Fibroblast of lung (primary cell): ENCODE results near the gene BMPR1A. TPM values are rescaled to one million over a fixed set of nuclear protein-coding genes. Genes with fewer than 3 reads are reported as not detected.

Experiments used
- DNase-seq, 2 donors: peaks; one replicate each; pipeline versions ENCODE4 v3.0.0 to v3.0.0-alpha.2; 2010; ENCODE audit warnings: low read depth in 2 of 2
- H2AFZ ChIP-seq: 2 replicates; pipeline ENCODE4 v1.5.1; 2012; ENCODE audit warnings: low read length, control low read depth, inconsistent platforms
- H3K27ac ChIP-seq: 2 replicates; pipeline ENCODE4 v1.5.1; 2011; ENCODE audit warnings: low read length, control low read depth; ENCODE audit not compliant: insufficient read depth
- H3K27me3 ChIP-seq: 2 replicates; pipeline ENCODE4 v1.5.1; 2011; ENCODE audit warnings: mild to moderate bottlenecking, low read length; ENCODE audit not compliant: control insufficient read depth, insufficient read depth
- H3K36me3 ChIP-seq: 2 replicates; pipeline ENCODE4 v1.5.1; 2011; ENCODE audit warnings: low read length; ENCODE audit not compliant: control insufficient read depth, insufficient read depth
- H3K4me1 ChIP-seq: 2 replicates; pipeline ENCODE4 v1.5.1; 2011; ENCODE audit warnings: low read length; ENCODE audit not compliant: control insufficient read depth, insufficient read depth; ENCODE audit errors: extremely low read depth
- H3K4me2 ChIP-seq: 2 replicates; pipeline ENCODE4 v1.5.1; 2011; ENCODE audit warnings: low read length, control low read depth; ENCODE audit not compliant: insufficient read depth; ENCODE audit errors: extremely low read depth
- H3K4me3 ChIP-seq, 4 experiments: fragments of 200-600 bp in 1 of 4; sonication (generic) in 1 of 4; replicated peaks in 1 of 4; 2 replicates each; pipeline ENCODE4 v1.5.1; 2011 to 2016; ENCODE audit warnings: low read length in 4 of 4, low read depth in 3 of 4, mild to moderate bottlenecking in 3 of 4, control low read depth in 2 of 4, inconsistent platforms in 1 of 4, mixed read lengths in 1 of 4; ENCODE audit not compliant: insufficient read depth in 1 of 4; ENCODE audit errors: control extremely low read depth in 1 of 4
- H3K79me2 ChIP-seq: 2 replicates; pipeline ENCODE4 v1.5.1; 2012; ENCODE audit warnings: mild to moderate bottlenecking, low read length, inconsistent platforms; ENCODE audit not compliant: control insufficient read depth, insufficient read depth
- H3K9ac ChIP-seq: 2 replicates; pipeline ENCODE4 v1.5.1; 2011; ENCODE audit warnings: mild to moderate bottlenecking, low read length, control low read depth; ENCODE audit not compliant: insufficient read depth
- H3K9me3 ChIP-seq: 2 replicates; pipeline ENCODE4 v1.5.1; 2012; ENCODE audit warnings: low read depth, low read length; ENCODE audit not compliant: control insufficient read depth, insufficient read depth
- H4K20me1 ChIP-seq: 2 replicates; pipeline ENCODE4 v1.5.1; 2011; ENCODE audit warnings: low read length; ENCODE audit not compliant: control insufficient read depth, insufficient read depth; ENCODE audit errors: extremely low read depth
- CTCF ChIP-seq, 2 donors: IDR thresholded peaks in 1 of 2; conservative IDR thresholded peaks in 1 of 2; 1 replicate in 1 of 2; 2 replicates in 1 of 2; pipeline ENCODE4 v1.5.1; 2011 to 2012; ENCODE audit warnings: low read length in 2 of 2, control low read depth in 1 of 2, inconsistent platforms in 1 of 2, low read depth in 1 of 2, mild to moderate bottlenecking in 1 of 2
- EZH2 ChIP-seq: IDR thresholded peaks from 2 replicates; pipeline ENCODE4 v1.5.1; 2012; ENCODE audit warnings: low read length, control low read depth, mild to moderate bottlenecking; ENCODE audit errors: missing control alignments
- polyA plus RNA-seq, 2 donors: library from polyadenylated mRNA; depleted of rRNA in 1 of 2; stranded (reverse) in 1 of 2; unstranded in 1 of 2; fragments of >200 nt; gene quantifications; 2 replicates each; pipeline ENCODE4 v1.2.1, GENCODE V29; 2011 to 2012; ENCODE audit warnings: missing spikeins in 1 of 2
- total RNA-seq: library from RNA; depleted of rRNA; stranded (reverse); fragments of >200 nt; gene quantifications from 2 replicates; pipeline ENCODE4 v1.2.1, GENCODE V29; 2014

BMPR1A gene
- total and polyA plus RNA-seq, 2 donors (not counting 1 experiment from before 2014, with no cell fraction given), result 52.8 to 61.8 TPM

- H3K27me3 ChIP-seq, result no peaks in the 10 kb centered on the region
- no peak overlapping the region for H3K4me3 ChIP-seq
- H3K79me2 ChIP-seq, result no peaks in the 10 kb centered on the region
- H3K9me3 ChIP-seq, result no peaks in the 10 kb centered on the region
- no peak for DNase-seq
- no peak overlapping the region for H3K9ac ChIP-seq
- H3K27ac ChIP-seq, result no peak overlapping the region
- TF ChIP-seq CTCF (conservative IDR thresholded peaks at IDR 0.05 in 1 of 2, IDR thresholded peaks at IDR 0.05 in 1 of 2; ENCODE audit: low read depth in 1 of 2, low read length in 2 of 2) (no peak), EZH2 (no peak)
- peaks cover 2% of the 10 kb centered on the region for H3K36me3 ChIP-seq
- H4K20me1 ChIP-seq, result no peaks in the 10 kb centered on the region
- no peak overlapping the region for H3K4me2 ChIP-seq
- no peaks in the 10 kb centered on the region for H3K4me1 ChIP-seq
- no peak overlapping the region for H2AFZ ChIP-seq
These were observed 133.6 kb downstream of the BMPR1A start for GRCh38 chr10:86889997-86890396.

- H3K4me3 ChIP-seq, result no peak overlapping the region
- H3K4me2 ChIP-seq, result no peak overlapping the region
- H3K36me3 ChIP-seq, result peaks cover 2% of the 10 kb centered on the region
- H3K27me3 ChIP-seq, result no peaks in the 10 kb centered on the region
- DNase-seq, result no peak
- no peaks in the 10 kb centered on the region for H3K79me2 ChIP-seq
- H2AFZ ChIP-seq, result no peak overlapping the region
- no peaks in the 10 kb centered on the region for H3K9me3 ChIP-seq
- H3K9ac ChIP-seq, result no peak overlapping the region
- TF ChIP-seq EZH2, result no peak
- no peaks in the 10 kb centered on the region for H3K4me1 ChIP-seq
- H3K27ac ChIP-seq, result no peak overlapping the region
- no peaks in the 10 kb centered on the region for H4K20me1 ChIP-seq
These were observed 142.1 kb downstream of the BMPR1A start for GRCh38 chr10:86898511-86898910.

- Histone ChIP-seq H3K4me2 (no peak overlapping the region), H3K27me3 (no peaks in the 10 kb centered on the region), H4K20me1 (no peaks in the 10 kb centered on the region), H3K9me3 (no peaks in the 10 kb centered on the region), H3K79me2 (no peaks in the 10 kb centered on the region), H2AFZ (no peak overlapping the region), H3K9ac (no peak overlapping the region), H3K4me3 (no peak overlapping the region), H3K27ac (no peak overlapping the region), H3K4me1 (no peaks in the 10 kb centered on the region), H3K36me3 (peaks cover 2% of the 10 kb centered on the region)
- DNase-seq, result peak in 1 of 2 donors; percentile 3
- TF ChIP-seq CTCF (conservative IDR thresholded peaks at IDR 0.05 in 1 of 2, IDR thresholded peaks at IDR 0.05 in 1 of 2; ENCODE audit: low read depth in 1 of 2, low read length in 2 of 2), result no peak
- TF ChIP-seq EZH2, result no peak
These were observed 142.7 kb downstream of the BMPR1A start for GRCh38 chr10:86899132-86899531.
